Lower lobe of right lung (tissue), 2 donors: ENCODE measurements around the gene DCC. TPM values are rescaled to one million over a fixed set of nuclear protein-coding genes. Genes with fewer than 3 reads are reported as not detected.

Source experiments
- ATAC-seq, 2 donors: fragments of 200-7000 bp; cut with Tn5 transposase; one replicate each; pipeline ENCODE4 v1.9.1; 2020 to 2022; ENCODE audit warnings: mild to moderate bottlenecking in 2 of 2, moderate library complexity in 2 of 2
- DNase-seq: peaks from one replicate; pipeline ENCODE4 v3.0.0-alpha.2; 2020
- H3K27ac ChIP-seq: fragments of 200-600 bp; one replicate; pipeline ENCODE4 v1.8.0; 2022
- H3K27me3 ChIP-seq: fragments of 200-600 bp; one replicate; pipeline ENCODE4 v1.8.0; 2022; ENCODE audit warnings: low read depth
- H3K36me3 ChIP-seq: fragments of 200-600 bp; one replicate; pipeline ENCODE4 v1.8.0; 2022; ENCODE audit warnings: mild to moderate bottlenecking
- H3K4me1 ChIP-seq: fragments of 200-600 bp; one replicate; pipeline ENCODE4 v1.8.0; 2022
- H3K4me3 ChIP-seq: fragments of 200-600 bp; one replicate; pipeline ENCODE4 v1.8.0; 2022; ENCODE audit warnings: mild to moderate bottlenecking
- H3K9me3 ChIP-seq: fragments of 200-600 bp; one replicate; pipeline ENCODE4 v1.8.0; 2022
- CTCF ChIP-seq: fragments of 200-600 bp; IDR thresholded peaks from one replicate; pipeline ENCODE4 v1.8.0; 2022; ENCODE audit warnings: antibody characterized with exemption, mild to moderate bottlenecking
- intact Hi-C: fragments of 100-400 bp; cut with DNase I; formaldehyde crosslinking; loops from one replicate; pipeline ENCODE4 v1.11.0; 2022
- total RNA-seq: library from RNA; stranded (reverse); fragmentation: NEBNext Ultra II Directional; extraction: Animal tissue kit (Norgen Biotek cat#: 25700); gene quantifications from one replicate; pipeline ENCODE4 v1.2.1, GENCODE V29; 2021
- donor health status: DM: no; HTN: yes; CAD: no; lungs with severe emphysema.

The DCC gene
- total RNA-seq, 1 donor from 2014 or later: 4.5 TPM

GRCh38 chr18:53152476-53152875, 812.5 kb downstream of the DCC start:
- ATAC-seq (no peak), DNase-seq (no peak)
- Histone ChIP-seq H3K9me3 (no peaks in the 10 kb centered on the region), H3K27me3 (no peaks in the 10 kb centered on the region), H3K4me3 (no peak overlapping the region), H3K27ac (no peak overlapping the region), H3K36me3 (no peaks in the 10 kb centered on the region), H3K4me1 (no peaks in the 10 kb centered on the region)
- intact Hi-C loops: no loop called here
- no peak for TF ChIP-seq CTCF

- H3K36me3 ChIP-seq: no peaks in the 10 kb centered on the region
- no peaks in the 10 kb centered on the region for H3K9me3 ChIP-seq
- no peaks in the 10 kb centered on the region for H3K4me1 ChIP-seq
- no peak for ATAC-seq
- no peak for DNase-seq
- no peaks in the 10 kb centered on the region for H3K27me3 ChIP-seq
- no peak overlapping the region for H3K27ac ChIP-seq
- TF ChIP-seq CTCF: peak; percentile 26
- intact Hi-C loops: no loop called here
- H3K4me3 ChIP-seq: no peak overlapping the region
These were observed 813.3 kb downstream of the DCC start for GRCh38 chr18:53153281-53153680.

GRCh38 chr18:53153800-53154199, 813.8 kb downstream of the DCC start:
- no peaks in the 10 kb centered on the region for H3K9me3 ChIP-seq
- H3K4me3 ChIP-seq: no peak overlapping the region
- intact Hi-C loops: no loop called here
- H3K27me3 ChIP-seq: no peaks in the 10 kb centered on the region
- ATAC-seq (no peak), DNase-seq (no peak)
- TF ChIP-seq CTCF: no peak
- H3K36me3 ChIP-seq: no peaks in the 10 kb centered on the region
- H3K4me1 ChIP-seq: no peaks in the 10 kb centered on the region
- H3K27ac ChIP-seq: no peak overlapping the region

GRCh38 chr18:53165770-53166169, 825.8 kb downstream of the DCC start:
- no peak overlapping the region for H3K27ac ChIP-seq
- H3K4me1 ChIP-seq: no peaks in the 10 kb centered on the region
- DNase-seq: no peak
- H3K27me3 ChIP-seq: no peaks in the 10 kb centered on the region
- TF ChIP-seq CTCF: no peak
- no peaks in the 10 kb centered on the region for H3K36me3 ChIP-seq
- ATAC-seq: no peak
- intact Hi-C loops: no loop called here
- H3K9me3 ChIP-seq: no peaks in the 10 kb centered on the region
- no peak overlapping the region for H3K4me3 ChIP-seq

GRCh38 chr18:53169346-53169745, 829.3 kb downstream of the DCC start:
- no peaks in the 10 kb centered on the region for H3K27me3 ChIP-seq
- H3K36me3 ChIP-seq: no peaks in the 10 kb centered on the region
- no peak overlapping the region for H3K4me3 ChIP-seq
- no peaks in the 10 kb centered on the region for H3K9me3 ChIP-seq
- DNase-seq (no peak), ATAC-seq (no peak)
- H3K4me1 ChIP-seq: no peaks in the 10 kb centered on the region
- intact Hi-C loops: no loop called here
- no peak overlapping the region for H3K27ac ChIP-seq
- TF ChIP-seq CTCF: no peak

- Histone ChIP-seq H3K4me1 (no peaks in the 10 kb centered on the region), H3K27ac (no peak overlapping the region), H3K27me3 (no peaks in the 10 kb centered on the region), H3K4me3 (no peak overlapping the region), H3K36me3 (no peaks in the 10 kb centered on the region), H3K9me3 (no peaks in the 10 kb centered on the region)
- peak in 1 of 2 donors; percentile 24 for ATAC-seq
- intact Hi-C loops: no loop called here
- no peak for TF ChIP-seq CTCF
- no peak for DNase-seq
These were observed 851.6 kb downstream of the DCC start for GRCh38 chr18:53191634-53192033.
